Large intestine (tissue), 3 donors: Measurements from ENCODE around the gene EEF1AKMT1. TPM values are rescaled to one million over a fixed set of nuclear protein-coding genes. Genes with fewer than 3 reads are reported as not detected.
"Not testable (repeated sequence)": the region's sequence is repeated elsewhere in the genome, so short reads cannot be mapped to it uniquely, and the experiment has no call there.

Experiments
- DNase-seq, 2 donors: peaks; one replicate each; pipeline versions ENCODE4 v3.0.0 to v3.0.0-alpha.2; 2013
- H3K27ac ChIP-seq: one replicate; pipeline ENCODE4 v1.5.1; 2013; ENCODE audit warnings: low read length
- H3K27me3 ChIP-seq: 2 replicates; pipeline ENCODE4 v1.6.1; 2013; ENCODE audit warnings: low read length; ENCODE audit not compliant: control insufficient read depth, insufficient read depth
- H3K36me3 ChIP-seq: 2 replicates; pipeline ENCODE4 v1.6.1; 2013; ENCODE audit warnings: low read length; ENCODE audit not compliant: control insufficient read depth, insufficient read depth
- H3K4me1 ChIP-seq: one replicate; pipeline ENCODE4 v1.6.1; 2013; ENCODE audit warnings: low read length; ENCODE audit not compliant: control insufficient read depth, insufficient read depth
- H3K4me3 ChIP-seq: one replicate; pipeline ENCODE4 v1.5.1; 2013; ENCODE audit warnings: low read length
- H3K9me3 ChIP-seq: one replicate; pipeline ENCODE4 v1.6.1; 2013; ENCODE audit warnings: mild to moderate bottlenecking, low read depth, low read length, moderate library complexity; ENCODE audit not compliant: control insufficient read depth
- WGBS: methylation state at CpG from one replicate; pipeline ENCODE4 v1.1.5; 2013; ENCODE audit warnings: low lambda C conversion rate; ENCODE audit not compliant: insufficient coverage; 5-methylcytosine and 5-hydroxymethylcytosine counted together
- polyA plus RNA-seq: library from polyadenylated mRNA; unstranded; fragments of 120-200 nt; gene quantifications from one replicate; pipeline ENCODE4 v1.2.1, GENCODE V29; 2013

Gene EEF1AKMT1
- polyA plus RNA-seq, 1 donor: 9.0 TPM

- DNase-seq, H3K9me3 ChIP-seq, H3K27me3 ChIP-seq, H3K27ac ChIP-seq, H3K4me3 ChIP-seq, H3K36me3 ChIP-seq: not testable (repeated sequence)
- peaks cover 14% of the 10 kb centered on the region for H3K4me1 ChIP-seq
- no CpG with 5 or more reads among the region's 5 CpGs for WGBS
Measured at GRCh38 chr13:20681481-20681880, 92.3 kb downstream of the EEF1AKMT1 start.

DNA sequence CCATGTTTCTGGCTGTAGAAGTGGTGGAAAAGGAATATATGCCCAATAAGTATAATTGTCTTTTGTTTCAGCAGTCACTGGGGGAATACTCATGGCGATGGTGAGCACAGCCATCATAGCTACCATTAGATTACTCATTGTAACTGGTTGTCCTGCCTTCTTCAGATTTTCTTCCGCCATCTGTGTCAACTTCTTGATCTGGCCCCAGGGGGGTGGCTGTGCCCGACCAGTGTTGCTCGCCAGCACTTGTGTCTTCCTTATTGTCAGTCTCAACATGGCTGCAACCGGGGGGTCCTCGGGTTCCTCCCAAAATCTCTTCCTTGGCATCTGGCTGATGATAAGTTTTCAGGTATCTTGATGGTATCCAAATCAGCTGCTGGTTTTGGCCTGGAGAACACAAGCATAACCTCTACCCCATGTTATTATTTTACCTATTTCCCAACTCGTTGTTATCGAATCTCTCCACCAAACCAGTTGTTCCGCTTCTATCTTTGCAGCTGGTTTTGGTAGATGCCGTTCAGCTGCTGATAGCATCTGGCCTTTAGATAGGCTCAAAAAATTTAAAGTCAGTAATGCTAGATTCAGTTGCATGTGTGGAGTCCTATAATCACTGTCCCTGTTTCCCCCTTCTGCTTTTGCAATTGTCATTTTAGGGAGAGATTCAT, 93.2 kb downstream of the EEF1AKMT1 start:
- no peaks in the 10 kb centered on the region for H3K27me3 ChIP-seq
- no peaks in the 10 kb centered on the region for H3K9me3 ChIP-seq
- no peak overlapping the region for H3K27ac ChIP-seq
- H3K36me3 ChIP-seq: peaks cover 10% of the 10 kb centered on the region
- WGBS: 100% methylated on average over 1 of the region's 10 CpGs
- H3K4me3 ChIP-seq: no peak overlapping the region
- peaks cover 12% of the 10 kb centered on the region for H3K4me1 ChIP-seq
- DNase-seq: no peak

GRCh38 chr13:20679879-20680278, 93.9 kb downstream of the EEF1AKMT1 start:
- Histone ChIP-seq H3K9me3 (no peaks in the 10 kb centered on the region), H3K27ac (no peak overlapping the region), H3K27me3 (no peaks in the 10 kb centered on the region), H3K36me3 (peaks cover 15% of the 10 kb centered on the region), H3K4me1 (peaks cover 8% of the 10 kb centered on the region), H3K4me3 (no peak overlapping the region)
- WGBS: no CpG with 5 or more reads among the region's 3 CpGs
- peak in 1 of 2 donors; percentile 25 for DNase-seq

Other genes with a start within 250 kb of the EEF1AKMT1 start
- gene CRYL1, start 248.1 kb downstream of the EEF1AKMT1 start, polyA plus RNA-seq: 171 TPM
- gene IFT88, start 206.8 kb downstream of the EEF1AKMT1 start, polyA plus RNA-seq: 22.5 TPM
- gene IL17D, start 70.3 kb downstream of the EEF1AKMT1 start, polyA plus RNA-seq: 34.0 TPM
- 11.7 TPM for gene XPO4, start 128.8 kb upstream of the EEF1AKMT1 start, polyA plus RNA-seq